ENCODE measurements around the gene CACNA1D. TPM values are rescaled to one million over a fixed set of nuclear protein-coding genes. Genes with fewer than 3 reads are reported as not detected.

CACNA1D gene
- total RNA-seq, 4 donors from 2014 or later = 0.75 to 2.5 (median 1.2) TPM

GRCh38 chr3:53795789-53796560, 301.6 kb downstream of the CACNA1D start:
- Histone ChIP-seq H3K36me3 (no peaks in the 10 kb centered on the region), H3K4me3 (no peak overlapping the region), H3K27me3 (peaks cover 0 to 5% (median 0%) of the 10 kb centered on the region in 4 donors), H3K9me3 (no peaks in the 10 kb centered on the region), H3K4me1 (no peaks in the 10 kb centered on the region), H3K27ac (replicated peaks in 1 of 4) (no peak overlapping the region)
- DNase-seq (ENCODE audit: extremely low spot score) = no peak
- WGBS = 59% methylated on average over 12 of the region's 12 CpGs
- no peak for TF ChIP-seq CTCF (IDR thresholded peaks at IDR 0.05)
- no peak for TF ChIP-seq EP300 (IDR thresholded peaks at IDR 0.05)
- no peak for TF ChIP-seq POLR2AphosphoS5 (IDR thresholded peaks at IDR 0.05)
- no peak for TF ChIP-seq POLR2A (IDR thresholded peaks at IDR 0.05; ENCODE audit: low read depth)
- intact Hi-C loops (cut with DNase I) = no loop called here

- DNase-seq (ENCODE audit: extremely low spot score) = no peak
- WGBS = 92% methylated on average over 2 of the region's 8 CpGs
- no peak overlapping the region for H3K27ac ChIP-seq (replicated peaks in 1 of 4)
- TF ChIP-seq POLR2A (IDR thresholded peaks at IDR 0.05; ENCODE audit: low read depth) (no peak), EP300 (IDR thresholded peaks at IDR 0.05) (no peak)
- no peaks in the 10 kb centered on the region for H3K4me1 ChIP-seq
- intact Hi-C loops (cut with DNase I) = no loop called here
- peaks cover 0 to 5% (median 0%) of the 10 kb centered on the region in 4 donors for H3K27me3 ChIP-seq
- H3K4me3 ChIP-seq = no peak overlapping the region
- no peaks in the 10 kb centered on the region for H3K9me3 ChIP-seq
- no peaks in the 10 kb centered on the region for H3K36me3 ChIP-seq
Observed at GRCh38 chr3:53798144-53798543, 303.7 kb downstream of the CACNA1D start.

- Histone ChIP-seq H3K9me3 (no peaks in the 10 kb centered on the region), H3K4me1 (no peaks in the 10 kb centered on the region), H3K4me3 (no peak overlapping the region), H3K27me3 (peaks cover 0 to 4% (median 0%) of the 10 kb centered on the region in 4 donors), H3K27ac (replicated peaks in 1 of 4) (no peak overlapping the region), H3K36me3 (no peaks in the 10 kb centered on the region)
- no peak for TF ChIP-seq POLR2AphosphoS5 (IDR thresholded peaks at IDR 0.05)
- no peak for TF ChIP-seq EP300 (IDR thresholded peaks at IDR 0.05)
- no peak for TF ChIP-seq POLR2A (IDR thresholded peaks at IDR 0.05; ENCODE audit: low read depth)
- TF ChIP-seq CTCF (IDR thresholded peaks at IDR 0.05) = no peak
- WGBS = 92% methylated on average over 10 of the region's 12 CpGs
- intact Hi-C loops (cut with DNase I) = no loop called here
- no peak for DNase-seq (ENCODE audit: extremely low spot score)
Observed at GRCh38 chr3:53799338-53799865, 305.0 kb downstream of the CACNA1D start.

GRCh38 chr3:53800041-53800906, 305.9 kb downstream of the CACNA1D start:
- Histone ChIP-seq H3K36me3 (no peaks in the 10 kb centered on the region), H3K9me3 (no peaks in the 10 kb centered on the region), H3K27ac (replicated peaks in 1 of 4) (no peak overlapping the region), H3K4me1 (no peaks in the 10 kb centered on the region), H3K4me3 (no peak overlapping the region), H3K27me3 (no peaks in the 10 kb centered on the region)
- no peak for DNase-seq (ENCODE audit: extremely low spot score)
- intact Hi-C loops (cut with DNase I) = no loop called here
- TF ChIP-seq POLR2A (IDR thresholded peaks at IDR 0.05; ENCODE audit: low read depth) = no peak
- no peak for TF ChIP-seq CTCF (IDR thresholded peaks at IDR 0.05)
- WGBS = 90% methylated on average over 9 of the region's 16 CpGs

GRCh38 chr3:53801319-53801718, 306.9 kb downstream of the CACNA1D start:
- Histone ChIP-seq H3K36me3 (no peaks in the 10 kb centered on the region), H3K4me3 (no peak overlapping the region), H3K4me1 (no peaks in the 10 kb centered on the region), H3K27ac (replicated peaks in 1 of 4) (no peak overlapping the region), H3K9me3 (no peaks in the 10 kb centered on the region), H3K27me3 (no peaks in the 10 kb centered on the region)
- DNase-seq (ENCODE audit: extremely low spot score) = no peak
- TF ChIP-seq EP300 (IDR thresholded peaks at IDR 0.05) = no peak
- no peak for TF ChIP-seq POLR2AphosphoS5 (IDR thresholded peaks at IDR 0.05)
- TF ChIP-seq POLR2A (IDR thresholded peaks at IDR 0.05; ENCODE audit: low read depth) = no peak
- TF ChIP-seq CTCF (IDR thresholded peaks at IDR 0.05) = no peak
- 87% methylated on average over 9 of the region's 9 CpGs for WGBS
- intact Hi-C loops (cut with DNase I) = no loop called here

All from esophagus muscularis mucosa (tissue), 4 donors.